Mucosa of rectum (tissue), 2 donors: ENCODE data around the gene DPM3.

ENCODE experiments used
- H3K27ac ChIP-seq, 2 donors: one replicate each; pipeline ENCODE4 v1.7.0; 2013; ENCODE audit warnings: inconsistent platforms in 2 of 2, low read depth in 2 of 2, low read length in 2 of 2
- H3K27me3 ChIP-seq, 2 donors: one replicate each; pipeline ENCODE4 v1.7.0; 2013; ENCODE audit warnings: low read length in 2 of 2; ENCODE audit not compliant: control insufficient read depth in 2 of 2, insufficient read depth in 2 of 2
- H3K36me3 ChIP-seq, 2 donors: one replicate each; pipeline ENCODE4 v1.7.0; 2013; ENCODE audit warnings: low read length in 2 of 2; ENCODE audit not compliant: control insufficient read depth in 2 of 2, insufficient read depth in 2 of 2
- H3K4me1 ChIP-seq, 2 donors: one replicate each; pipeline ENCODE4 v1.7.0; 2013; ENCODE audit warnings: low read length in 2 of 2, mild to moderate bottlenecking in 1 of 2; ENCODE audit not compliant: control insufficient read depth in 2 of 2, insufficient read depth in 2 of 2
- H3K4me3 ChIP-seq, 2 donors: one replicate each; pipeline ENCODE4 v1.7.0; 2013; ENCODE audit warnings: low read length in 2 of 2
- H3K9ac ChIP-seq, 2 donors: one replicate each; pipeline ENCODE4 v1.7.0; 2013; ENCODE audit warnings: low read length in 2 of 2, low read depth in 1 of 2, mild to moderate bottlenecking in 1 of 2
- H3K9me3 ChIP-seq, 2 donors: one replicate each; pipeline ENCODE4 v1.7.0; 2013; ENCODE audit warnings: low read length in 2 of 2; ENCODE audit not compliant: control insufficient read depth in 2 of 2
- donor health status: healthy.
- donor health status: Normal muscosa, but diverticular disease.

DPM3 gene

GRCh38 chr1:155183775-155184221, 43.5 kb upstream of the DPM3 start:
- Histone ChIP-seq H3K4me3 (no peak overlapping the region), H3K36me3 (peaks cover 0 to 2% of the 10 kb centered on the region in 2 donors), H3K27ac (no peak overlapping the region), H3K9me3 (no peaks in the 10 kb centered on the region), H3K4me1 (peaks cover 34 to 39% of the 10 kb centered on the region in 2 donors), H3K9ac (no peak overlapping the region), H3K27me3 (no peaks in the 10 kb centered on the region)

GRCh38 chr1:155182052-155182550, 41.8 kb upstream of the DPM3 start:
- Histone ChIP-seq H3K9ac (no peak overlapping the region), H3K27me3 (no peaks in the 10 kb centered on the region), H3K4me3 (no peak overlapping the region), H3K27ac (no peak overlapping the region), H3K4me1 (peaks cover 27 to 35% of the 10 kb centered on the region in 2 donors), H3K36me3 (peaks cover 0 to 2% of the 10 kb centered on the region in 2 donors), H3K9me3 (no peaks in the 10 kb centered on the region)

DNA sequence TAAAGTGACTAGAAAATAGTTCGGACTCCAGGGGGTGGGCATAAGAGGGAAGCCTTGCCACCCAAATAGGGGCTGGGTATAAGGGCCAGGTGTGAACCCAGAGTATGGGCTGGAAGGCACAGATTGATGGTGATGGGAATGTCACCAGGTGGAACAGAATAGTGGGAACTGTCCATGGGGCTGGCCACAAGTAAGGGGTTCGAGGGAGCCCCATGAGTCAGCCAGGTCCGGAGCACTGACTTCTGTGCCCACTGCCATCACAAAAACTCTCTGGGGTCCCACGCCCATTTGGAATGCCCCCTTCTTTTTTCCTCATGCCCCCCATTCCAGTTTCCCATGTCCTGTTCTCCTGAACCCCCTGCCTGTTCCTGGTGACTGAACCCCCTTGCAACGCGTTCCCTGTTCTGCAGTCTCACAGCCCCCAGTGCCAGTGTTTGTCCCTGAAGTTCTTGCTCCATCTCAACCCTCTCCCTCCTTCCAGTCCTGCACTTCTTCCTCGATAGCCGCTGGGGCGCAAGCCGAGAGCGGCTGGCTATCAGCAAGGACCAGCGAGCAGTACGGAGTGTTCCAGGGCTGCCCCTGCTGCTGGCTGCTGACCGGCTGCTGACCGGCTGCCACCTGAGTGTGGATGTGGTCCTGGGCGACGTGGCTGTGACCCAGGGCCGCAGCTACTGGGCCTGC, 41.2 kb upstream of the DPM3 start:
- H3K27ac ChIP-seq: no peak overlapping the region

DNA sequence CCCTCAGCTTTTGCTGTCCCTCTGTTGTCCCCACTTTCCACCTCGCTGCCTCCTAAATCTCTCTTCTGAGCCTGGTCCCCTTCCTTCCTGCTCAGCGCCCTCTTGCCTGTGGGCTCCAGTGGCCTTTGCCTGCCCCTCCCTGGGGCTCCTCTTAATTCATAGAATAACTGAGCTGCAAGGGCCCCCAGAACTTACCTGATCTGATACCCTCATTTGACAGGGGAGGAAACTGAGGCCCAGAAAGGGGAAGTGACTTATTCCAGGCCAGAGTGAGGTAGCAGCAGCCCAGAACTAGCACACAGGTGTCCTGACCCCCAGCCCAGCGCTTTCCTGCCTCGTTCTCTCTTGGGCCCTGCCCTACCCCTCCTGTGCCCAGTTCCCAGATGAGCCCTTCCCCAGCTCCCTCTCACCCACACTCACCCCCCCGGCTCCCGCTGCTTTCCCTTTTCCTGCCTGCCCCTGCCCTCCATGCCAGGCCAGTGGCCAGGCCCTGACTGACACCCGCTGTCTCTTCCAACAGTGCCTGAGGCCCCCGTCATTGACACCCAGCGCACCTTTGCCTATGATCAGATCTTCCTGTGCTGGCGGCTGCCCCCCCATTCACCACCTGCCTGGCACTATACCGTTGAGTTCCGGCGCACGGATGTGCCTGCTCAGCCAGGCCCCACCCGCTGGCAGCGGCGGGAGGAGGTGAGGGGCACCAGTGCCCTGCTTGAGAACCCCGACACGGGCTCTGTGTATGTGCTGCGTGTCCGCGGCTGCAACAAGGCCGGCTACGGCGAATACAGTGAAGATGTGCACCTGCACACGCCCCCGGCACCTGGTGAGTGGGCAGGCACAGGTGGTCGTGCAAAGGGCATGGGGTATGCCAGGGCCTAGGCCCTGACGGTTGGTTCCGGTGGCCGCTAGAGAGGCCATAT, 39.0 kb upstream of the DPM3 start:
- H3K27ac ChIP-seq: no peak overlapping the region
- no peak overlapping the region for H3K9ac ChIP-seq

More for the DNA sequence above, 41.2 kb upstream of the DPM3 start:
- no peaks in the 10 kb centered on the region for H3K27me3 ChIP-seq
- H3K4me3 ChIP-seq: no peak overlapping the region
- no peaks in the 10 kb centered on the region for H3K9me3 ChIP-seq
- H3K36me3 ChIP-seq: peaks cover 0 to 2% of the 10 kb centered on the region in 2 donors
- H3K4me1 ChIP-seq: peaks cover 27 to 34% of the 10 kb centered on the region in 2 donors
- no peak overlapping the region for H3K9ac ChIP-seq

DNA sequence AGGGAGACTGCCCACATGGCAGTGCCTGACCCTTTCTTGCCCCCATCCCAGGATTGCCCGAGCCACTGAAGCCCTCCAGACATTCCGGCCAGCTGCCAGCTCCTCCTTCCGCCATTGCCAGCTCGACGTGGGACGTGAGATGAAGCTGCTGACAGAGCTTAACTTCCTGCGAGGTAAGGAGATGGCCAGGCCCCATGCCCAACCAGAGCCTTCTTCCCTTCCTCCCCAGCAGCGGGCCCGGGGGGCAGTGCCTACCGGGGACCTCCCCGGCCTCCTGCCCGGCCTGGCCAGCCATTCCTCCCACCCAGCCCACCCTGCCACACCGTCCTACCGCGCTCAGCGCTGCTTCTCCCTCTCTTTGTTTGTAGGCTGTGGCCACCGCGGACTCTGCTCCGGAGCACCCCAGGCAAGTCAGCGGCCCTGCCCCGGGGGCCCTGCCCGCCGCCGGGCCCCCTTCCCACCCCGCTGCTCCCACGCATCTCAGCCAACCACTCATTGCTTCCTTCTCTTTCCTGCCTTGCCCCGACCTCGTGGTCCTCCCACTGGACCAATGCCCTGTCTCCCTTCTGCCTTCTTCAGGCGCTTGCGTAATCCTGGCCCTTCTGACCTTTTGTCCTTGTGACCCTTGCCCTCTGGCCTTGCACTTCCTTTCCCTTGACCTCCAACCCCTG, 38.2 kb upstream of the DPM3 start:
- no peak overlapping the region for H3K9ac ChIP-seq
- H3K9me3 ChIP-seq: no peaks in the 10 kb centered on the region
- H3K27ac ChIP-seq: no peak overlapping the region
- H3K27me3 ChIP-seq: peaks cover 0 to 3% of the 10 kb centered on the region in 2 donors
- peak overlapping the region in 1 of 2 donors; percentile 7 for H3K4me3 ChIP-seq
- H3K4me1 ChIP-seq: peaks cover 13 to 16% of the 10 kb centered on the region in 2 donors
- no peaks in the 10 kb centered on the region for H3K36me3 ChIP-seq

More for the DNA sequence above, 39.0 kb upstream of the DPM3 start:
- H3K4me3 ChIP-seq: no peak overlapping the region
- H3K27me3 ChIP-seq: no peaks in the 10 kb centered on the region
- H3K36me3 ChIP-seq: no peaks in the 10 kb centered on the region
- no peaks in the 10 kb centered on the region for H3K9me3 ChIP-seq
- H3K4me1 ChIP-seq: peaks cover 13 to 16% of the 10 kb centered on the region in 2 donors

DNA sequence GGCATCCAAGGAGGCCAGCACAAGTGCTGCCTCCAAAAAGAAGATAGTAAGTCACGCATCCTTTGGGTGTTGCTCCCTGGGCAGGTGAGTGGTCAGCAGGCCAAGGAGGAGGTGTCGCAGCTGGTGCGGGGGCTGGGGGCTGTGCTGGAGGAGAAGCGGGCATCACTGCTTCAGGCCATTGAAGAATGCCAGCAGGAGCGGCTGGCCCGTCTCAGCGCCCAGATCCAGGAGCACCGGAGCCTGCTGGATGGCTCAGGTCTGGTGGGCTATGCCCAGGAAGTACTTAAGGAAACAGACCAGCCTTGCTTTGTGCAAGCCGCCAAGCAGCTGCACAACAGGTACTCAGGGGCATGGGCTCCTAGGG, 37.6 kb upstream of the DPM3 start:
- no peaks in the 10 kb centered on the region for H3K36me3 ChIP-seq

DNA sequence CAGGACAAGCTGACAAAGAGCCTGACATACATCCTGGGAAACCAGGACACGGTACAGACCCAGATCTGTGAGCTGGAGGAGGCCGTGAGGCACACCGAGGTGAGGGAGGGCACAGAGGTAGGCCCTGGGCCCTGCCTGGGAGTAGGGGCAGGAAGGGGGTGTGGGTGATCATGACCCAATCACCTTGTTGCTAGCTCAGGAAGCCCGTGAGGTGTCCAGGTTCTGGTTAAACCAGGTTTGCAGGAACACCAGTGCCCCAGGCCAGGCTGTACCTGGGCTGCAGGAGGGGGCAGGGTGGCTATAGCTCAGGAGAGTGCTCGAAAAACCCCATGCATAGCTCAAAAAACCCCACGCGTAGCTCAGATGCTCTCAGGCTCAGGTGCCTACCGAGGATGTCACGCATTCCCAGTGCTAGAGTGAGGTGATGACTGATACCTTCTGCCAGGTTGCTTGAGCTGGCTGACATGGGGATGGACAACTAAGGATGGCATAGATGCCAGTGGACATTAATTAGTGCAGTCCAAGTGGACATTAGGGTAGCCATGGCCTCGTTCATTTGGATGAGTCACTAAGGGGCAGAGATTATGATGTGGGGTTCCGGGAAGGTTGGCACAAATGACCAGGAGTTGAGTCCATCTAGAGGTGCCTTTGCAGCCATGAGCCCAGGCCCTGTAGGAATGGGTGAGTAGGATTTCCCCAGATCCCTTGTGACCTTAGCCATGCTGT, 37.0 kb upstream of the DPM3 start:
- no peaks in the 10 kb centered on the region for H3K36me3 ChIP-seq
- H3K9ac ChIP-seq: peak overlapping the region in 1 of 2 donors; percentile 32
- peaks cover 0 to 3% of the 10 kb centered on the region in 2 donors for H3K27me3 ChIP-seq
- no peak overlapping the region for H3K27ac ChIP-seq
- H3K9me3 ChIP-seq: no peaks in the 10 kb centered on the region
- no peak overlapping the region for H3K4me3 ChIP-seq
- H3K4me1 ChIP-seq: peaks cover 16 to 20% of the 10 kb centered on the region in 2 donors

More for the DNA sequence above, 37.6 kb upstream of the DPM3 start:
- Histone ChIP-seq H3K27me3 (peaks cover 0 to 3% of the 10 kb centered on the region in 2 donors), H3K4me3 (peak overlapping the region in 1 of 2 donors; percentile 7), H3K9me3 (no peaks in the 10 kb centered on the region), H3K4me1 (peaks cover 13 to 16% of the 10 kb centered on the region in 2 donors), H3K27ac (no peak overlapping the region), H3K9ac (no peak overlapping the region)

GRCh38 chr1:155176544-155177071, 36.3 kb upstream of the DPM3 start:
- Histone ChIP-seq H3K4me3 (no peak overlapping the region), H3K4me1 (peaks cover 20 to 24% of the 10 kb centered on the region in 2 donors), H3K9me3 (no peaks in the 10 kb centered on the region), H3K27ac (no peak overlapping the region), H3K27me3 (peaks cover 0 to 3% of the 10 kb centered on the region in 2 donors), H3K36me3 (no peaks in the 10 kb centered on the region), H3K9ac (no peak overlapping the region)

- H3K27ac ChIP-seq: no peak overlapping the region
- H3K9me3 ChIP-seq: no peaks in the 10 kb centered on the region
- H3K27me3 ChIP-seq: peaks cover 0 to 3% of the 10 kb centered on the region in 2 donors
- H3K9ac ChIP-seq: no peak overlapping the region
- H3K36me3 ChIP-seq: no peaks in the 10 kb centered on the region
- peaks cover 18 to 24% of the 10 kb centered on the region in 2 donors for H3K4me1 ChIP-seq
- no peak overlapping the region for H3K4me3 ChIP-seq
These were observed 35.6 kb upstream of the DPM3 start for GRCh38 chr1:155175927-155176371.
